GM12875 (cell line): ENCODE results near the gene TNPO2.

Experiments used
- H3K4me3 ChIP-seq: one replicate; pipeline ENCODE4 v1.5.1; 2011; ENCODE audit warnings: low read depth, low read length, control low read depth
- TF ChIP-seq, protein P1 (sequence below): IDR thresholded peaks from 2 replicates; pipeline ENCODE4 v1.5.1; 2011; ENCODE audit warnings: low read depth, mild to moderate bottlenecking, control low read depth, inconsistent platforms, low read length, moderate library complexity, borderline replicate concordance; ENCODE audit not compliant: insufficient read depth

Gene TNPO2

DNA sequence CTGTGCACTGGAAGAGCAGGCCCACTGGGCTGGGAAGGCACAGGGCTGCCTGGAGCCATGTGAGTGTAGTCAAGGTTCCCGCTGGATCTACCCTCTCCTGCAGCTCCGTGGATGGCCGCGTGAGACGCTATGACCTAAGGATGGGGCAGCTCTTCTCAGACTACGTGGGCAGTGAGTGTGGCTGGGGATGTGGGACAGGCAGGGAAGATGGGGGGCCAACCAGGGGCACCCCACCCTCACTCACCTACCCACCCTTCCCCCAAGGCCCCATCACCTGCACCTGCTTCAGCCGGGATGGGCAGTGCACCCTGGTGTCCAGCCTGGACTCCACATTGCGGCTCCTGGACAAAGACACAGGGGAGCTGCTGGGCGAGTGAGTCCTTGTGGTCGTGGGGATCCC, 51.0 kb downstream of the TNPO2 start:
- no peak overlapping the region for H3K4me3 ChIP-seq
- TF ChIP-seq, protein P1, sequence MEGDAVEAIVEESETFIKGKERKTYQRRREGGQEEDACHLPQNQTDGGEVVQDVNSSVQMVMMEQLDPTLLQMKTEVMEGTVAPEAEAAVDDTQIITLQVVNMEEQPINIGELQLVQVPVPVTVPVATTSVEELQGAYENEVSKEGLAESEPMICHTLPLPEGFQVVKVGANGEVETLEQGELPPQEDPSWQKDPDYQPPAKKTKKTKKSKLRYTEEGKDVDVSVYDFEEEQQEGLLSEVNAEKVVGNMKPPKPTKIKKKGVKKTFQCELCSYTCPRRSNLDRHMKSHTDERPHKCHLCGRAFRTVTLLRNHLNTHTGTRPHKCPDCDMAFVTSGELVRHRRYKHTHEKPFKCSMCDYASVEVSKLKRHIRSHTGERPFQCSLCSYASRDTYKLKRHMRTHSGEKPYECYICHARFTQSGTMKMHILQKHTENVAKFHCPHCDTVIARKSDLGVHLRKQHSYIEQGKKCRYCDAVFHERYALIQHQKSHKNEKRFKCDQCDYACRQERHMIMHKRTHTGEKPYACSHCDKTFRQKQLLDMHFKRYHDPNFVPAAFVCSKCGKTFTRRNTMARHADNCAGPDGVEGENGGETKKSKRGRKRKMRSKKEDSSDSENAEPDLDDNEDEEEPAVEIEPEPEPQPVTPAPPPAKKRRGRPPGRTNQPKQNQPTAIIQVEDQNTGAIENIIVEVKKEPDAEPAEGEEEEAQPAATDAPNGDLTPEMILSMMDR = no peak

GRCh38 chr19:12670159-12670928, 53.4 kb downstream of the TNPO2 start:
- TF ChIP-seq, protein P1 = no peak
- peak overlapping the region; percentile 85 for H3K4me3 ChIP-seq

GRCh38 chr19:12669270-12670158, 54.2 kb downstream of the TNPO2 start:
- peak overlapping the region; percentile 85 for H3K4me3 ChIP-seq
- TF ChIP-seq, protein P1 = no peak

- peak overlapping the region; percentile 85 for H3K4me3 ChIP-seq
- TF ChIP-seq, protein P1 = no peak
Observed at GRCh38 chr19:12668932-12669269, 54.8 kb downstream of the TNPO2 start.

DNA sequence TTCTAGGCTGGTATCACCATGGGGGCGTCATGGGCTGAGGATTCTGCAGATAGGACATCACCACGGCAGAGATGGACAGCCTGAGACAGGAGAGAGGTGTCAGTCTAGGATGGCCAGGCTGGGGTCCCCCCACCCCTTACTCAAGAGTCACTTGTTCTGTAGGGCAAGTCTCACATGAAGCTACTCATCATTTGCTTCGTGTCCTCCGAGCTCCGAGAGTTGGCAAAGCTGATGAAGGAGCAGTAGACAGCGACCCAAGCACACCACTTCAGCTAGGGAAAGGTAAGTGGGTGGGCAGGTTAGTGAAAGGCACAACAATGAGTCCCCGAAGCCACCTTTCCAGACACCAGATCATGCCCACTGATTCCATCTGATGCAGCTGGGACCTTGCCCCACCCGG, 55.4 kb downstream of the TNPO2 start:
- TF ChIP-seq, protein P1 = no peak
- peak overlapping the region; percentile 85 for H3K4me3 ChIP-seq

DNA sequence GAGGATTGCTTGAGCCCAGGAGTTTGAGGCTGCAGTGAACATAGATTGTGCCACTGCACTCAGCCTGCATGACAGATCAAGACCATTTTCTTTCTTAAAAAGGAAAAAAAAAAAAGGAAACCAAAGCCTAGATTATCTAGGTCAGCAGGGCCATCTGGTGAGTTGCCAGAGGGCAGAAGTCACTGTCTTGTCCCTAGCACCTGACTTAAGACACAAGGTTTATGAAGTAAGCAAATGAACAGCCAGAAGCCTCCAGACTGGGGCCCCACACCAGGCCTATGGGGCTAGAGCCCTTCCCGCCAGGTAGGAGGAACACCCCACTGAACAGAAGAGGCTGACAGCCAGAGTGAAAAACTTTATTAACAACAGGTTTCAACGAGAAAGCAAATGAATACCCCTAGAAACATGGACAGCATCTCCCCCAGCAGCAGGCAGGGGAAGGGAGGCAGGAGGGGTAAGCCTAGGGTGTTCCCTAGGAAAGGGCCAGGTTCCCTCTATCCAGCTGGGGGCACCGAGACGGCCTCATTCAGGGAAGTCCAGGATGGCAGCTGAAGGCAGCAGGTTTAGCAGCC, 55.9 kb downstream of the TNPO2 start:
- TF ChIP-seq, protein P1 = no peak
- H3K4me3 ChIP-seq = no peak overlapping the region
